ENCODE data around the gene NEUROD6.

Gene NEUROD6
- 0 to 0.66 (median 0) reads per million in 17 experiments for total RNA-seq

- no peak for DNase-seq
Measured at GRCh38 chr7:31340603-31341002, at the start of gene NEUROD6. Gene NEUROD6 (minus strand): TSS chr7:31340726. CDS start chr7:31339268, 1,458 bp downstream.

DNA sequence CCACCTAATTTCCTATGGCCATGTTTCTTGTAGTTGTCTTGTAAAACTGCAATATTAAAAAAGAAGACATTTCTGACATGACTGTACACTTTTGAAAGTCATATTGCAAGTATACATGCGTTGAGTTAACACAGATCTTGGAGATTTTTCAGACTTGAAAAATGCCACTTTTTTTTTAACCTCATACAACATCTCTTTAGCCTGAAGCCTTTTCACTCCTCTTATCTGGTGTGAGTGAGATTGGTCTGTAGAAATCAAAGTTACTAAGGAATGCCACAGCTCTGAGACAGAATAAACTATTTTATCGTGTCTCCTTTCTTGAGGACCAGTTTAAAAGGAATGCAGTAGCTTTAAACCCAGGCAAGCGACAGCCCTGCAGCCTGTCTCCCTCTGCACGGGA is 43.9 kb upstream of the NEUROD6 start:
- no peak for DNase-seq

DNA sequence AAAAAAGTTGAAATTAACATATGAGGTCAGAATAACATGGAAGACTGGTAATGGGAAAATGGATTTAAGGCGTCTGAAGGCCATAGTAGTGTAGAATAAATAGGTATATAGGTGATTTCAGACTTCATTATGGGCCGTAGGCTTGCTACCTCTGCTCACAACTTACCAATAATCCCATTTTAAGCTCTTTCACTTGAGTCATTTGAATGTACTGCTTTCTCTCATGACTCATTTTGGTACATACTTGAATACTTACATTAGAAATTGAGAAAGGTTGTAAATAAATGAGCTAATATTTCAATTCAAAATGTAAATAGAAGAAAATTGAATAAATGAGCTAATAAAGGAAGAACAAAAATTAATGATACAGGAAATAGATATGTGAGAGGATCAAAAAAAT is 42.2 kb upstream of the NEUROD6 start:
- DNase-seq = no peak

DNA sequence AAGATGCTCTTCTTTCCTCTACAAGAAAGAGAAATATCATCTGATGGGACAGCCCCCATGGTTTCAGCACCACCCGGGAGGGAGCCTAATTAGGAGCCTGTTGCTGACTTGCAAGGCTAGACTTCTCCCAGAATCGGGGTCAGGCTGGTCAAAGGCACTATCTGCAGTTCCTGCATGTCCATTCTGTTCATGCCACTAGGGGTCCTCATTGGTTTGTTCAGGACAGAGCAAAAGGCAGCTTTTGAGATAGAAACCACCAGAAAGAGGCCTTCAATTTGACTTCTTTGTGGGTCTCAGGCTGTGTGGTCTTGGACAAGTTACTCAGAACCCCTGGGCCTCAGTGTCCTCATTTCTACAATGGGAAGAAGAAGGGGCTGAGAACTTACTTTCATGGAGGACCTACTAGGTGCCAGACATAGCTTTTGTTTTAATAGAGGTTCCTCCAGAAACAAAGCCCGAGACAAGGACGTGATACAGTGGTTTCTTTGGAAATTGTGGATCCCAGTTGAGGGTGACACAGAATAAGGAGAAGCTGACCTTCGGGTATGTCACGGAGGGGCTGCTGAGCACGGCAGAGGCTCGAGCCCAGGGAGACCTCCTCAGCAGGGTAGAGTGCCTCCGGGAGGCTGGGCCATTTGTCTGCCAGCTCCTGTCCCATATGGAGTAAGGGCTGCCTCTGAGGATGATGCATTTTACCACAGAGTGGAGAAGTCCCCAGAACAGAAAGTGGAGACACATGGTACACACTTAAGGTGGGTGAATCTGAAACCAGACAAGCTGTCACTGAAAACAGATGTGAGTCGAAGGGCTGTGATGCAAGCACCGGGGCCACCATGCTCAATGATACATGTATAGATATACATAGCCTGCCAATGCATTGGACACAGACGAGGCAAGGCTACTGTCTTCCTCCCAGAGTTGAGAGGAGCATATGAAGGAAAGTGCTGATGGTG is 33.1 kb upstream of the NEUROD6 start:
- DNase-seq = peak; percentile 64 to 75 (median 70)

DNA sequence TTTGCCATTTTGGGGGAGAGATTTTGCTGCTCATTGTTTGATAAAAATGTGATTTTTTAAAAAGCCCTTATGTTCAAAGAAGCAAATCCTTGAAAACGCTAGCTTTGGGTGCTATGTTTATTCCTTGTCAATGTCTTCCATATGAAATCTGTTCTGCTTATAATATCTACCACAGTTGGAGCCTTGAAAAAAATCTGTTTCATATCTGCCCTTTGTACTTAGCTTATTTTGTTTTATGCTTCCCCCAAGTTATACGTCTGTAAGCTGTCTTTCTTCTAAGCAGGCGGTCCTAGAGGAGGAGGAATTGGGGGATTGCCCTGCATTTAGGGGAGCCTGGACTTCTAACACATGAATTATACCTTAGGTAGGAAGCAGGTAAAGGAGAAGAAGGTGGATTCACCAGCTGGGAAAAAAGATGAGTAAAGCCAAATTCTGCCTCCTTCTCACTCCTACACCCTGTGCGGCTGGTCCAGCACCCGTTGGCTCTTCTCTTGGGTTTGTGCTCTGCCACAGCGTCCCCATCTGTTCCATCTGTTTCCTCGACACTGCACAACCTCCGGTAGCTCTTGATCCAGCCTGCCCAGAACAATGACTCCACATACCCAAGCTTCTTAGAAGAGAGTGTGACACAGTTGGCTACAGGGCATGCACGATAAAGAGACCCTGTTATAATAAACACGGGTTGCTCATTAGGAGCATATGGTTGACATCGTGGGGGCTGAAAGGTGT is 31.9 kb upstream of the NEUROD6 start:
- no peak for DNase-seq

- DNase-seq = no peak
Measured at GRCh38 chr7:31371621-31372020, 31.1 kb upstream of the NEUROD6 start.

GRCh38 chr7:31370609-31371008 is 30.1 kb upstream of the NEUROD6 start:
- no peak for DNase-seq

GRCh38 chr7:31368620-31369019 is 28.1 kb upstream of the NEUROD6 start:
- no peak for DNase-seq

DNA sequence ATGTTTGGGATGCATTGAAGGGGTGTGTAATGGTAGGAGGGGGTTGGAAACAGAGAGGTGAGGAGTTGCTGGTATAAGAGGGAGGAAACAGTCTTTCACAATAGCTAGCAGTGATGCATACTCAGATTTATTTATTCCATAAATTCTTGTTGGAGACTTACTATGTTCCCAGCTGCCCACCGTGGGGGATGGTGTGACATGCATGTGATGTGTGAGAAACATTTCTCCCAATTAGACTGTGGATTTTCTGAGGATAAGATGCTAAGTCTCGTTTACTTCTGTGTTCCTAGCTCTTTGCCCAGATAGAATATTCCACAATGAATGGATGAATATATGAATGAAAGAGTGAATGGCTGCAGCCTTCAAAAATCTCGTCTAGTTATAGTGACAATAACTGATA is 23.0 kb upstream of the NEUROD6 start:
- DNase-seq = no peak

DNA sequence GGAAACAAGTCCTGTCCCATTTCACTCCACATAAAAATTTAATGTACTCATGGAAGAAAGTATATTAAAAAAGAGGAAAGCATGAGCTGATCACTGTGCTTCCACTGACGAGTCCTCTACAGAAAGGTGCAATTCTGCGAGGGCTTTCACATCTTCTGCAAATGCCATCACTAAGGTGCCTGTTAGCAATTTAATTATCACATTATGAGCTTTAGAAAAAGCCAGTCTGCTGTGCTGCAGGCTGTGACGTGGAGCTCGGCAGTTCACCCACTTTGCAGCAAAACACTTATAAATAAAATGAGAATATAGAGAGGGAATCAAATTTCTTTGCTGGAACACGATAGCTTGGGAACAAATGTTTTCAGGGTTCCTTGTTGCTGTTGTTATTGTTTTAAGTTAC is 22.5 kb upstream of the NEUROD6 start:
- no peak for DNase-seq

DNA sequence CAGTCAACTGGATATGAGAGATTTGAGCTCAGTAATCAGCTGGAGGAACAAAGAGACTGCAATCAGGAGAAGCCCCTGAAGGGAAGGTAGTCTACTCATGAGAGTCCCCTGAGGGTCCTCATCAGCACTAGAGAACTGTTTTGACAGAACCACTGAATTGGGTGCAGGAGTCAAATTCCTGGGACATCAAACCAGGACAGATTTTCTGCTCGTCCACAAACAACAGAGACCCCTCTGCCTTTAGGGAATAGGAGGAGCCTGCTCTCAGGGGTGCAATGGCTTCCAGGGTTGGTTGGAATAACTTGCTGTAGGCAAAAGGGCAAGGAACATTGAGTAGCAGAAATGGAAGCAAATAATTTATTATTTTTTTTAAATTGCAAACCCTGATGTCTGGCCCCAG is 21.9 kb upstream of the NEUROD6 start:
- no peak for DNase-seq

- no peak for DNase-seq
Measured at GRCh38 chr7:31358467-31358866, 17.9 kb upstream of the NEUROD6 start.

- no peak for DNase-seq
Measured at GRCh38 chr7:31345421-31345820, 4.9 kb upstream of the NEUROD6 start.

- DNase-seq = no peak
Measured at GRCh38 chr7:31343516-31344305, 3.2 kb upstream of the NEUROD6 start.

DNA sequence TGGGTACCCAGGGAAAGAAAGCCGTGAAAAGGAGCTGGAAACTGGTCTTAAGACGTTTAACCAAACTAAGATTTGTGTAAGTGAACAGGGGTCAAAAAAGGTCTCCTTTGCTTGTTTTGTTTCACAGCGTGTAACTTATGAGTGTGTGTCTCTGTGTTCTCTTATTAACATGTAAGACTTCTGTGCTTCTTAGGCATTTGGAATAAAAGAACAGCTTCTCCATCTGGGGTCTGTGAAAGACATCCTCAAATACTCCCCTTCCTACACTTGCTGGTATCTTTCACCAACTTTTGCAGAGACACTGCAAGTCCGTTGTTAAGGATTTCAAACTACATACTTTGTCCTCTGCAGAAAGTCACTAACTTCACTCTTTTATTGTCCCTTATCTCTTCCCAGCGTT is 615 bp upstream of the NEUROD6 start:
- no peak for DNase-seq

- DNase-seq = no peak
Measured at GRCh38 chr7:31340051-31340450, 475 bp downstream of the NEUROD6 start.

DNA sequence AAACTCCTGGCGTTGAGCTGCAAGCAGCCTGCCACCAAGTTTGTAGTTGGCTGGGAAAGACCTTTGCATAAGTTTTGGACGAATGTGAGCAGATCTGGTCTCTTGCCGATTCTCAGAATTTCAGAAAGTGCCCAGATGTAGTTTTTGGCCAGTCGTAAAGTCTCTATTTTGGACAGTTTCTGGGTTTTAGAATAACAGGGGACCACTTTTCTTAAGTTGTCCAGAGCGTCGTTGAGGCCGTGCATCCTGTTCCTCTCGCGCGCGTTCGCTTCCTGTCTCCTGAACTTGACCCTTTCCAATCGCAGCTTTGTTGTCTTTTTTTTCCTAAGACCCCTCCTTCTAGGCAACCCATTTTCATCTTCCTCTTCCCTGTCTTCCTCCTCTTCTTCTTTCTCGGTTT is 1.8 kb downstream of the NEUROD6 start:
- no peak for DNase-seq

DNA sequence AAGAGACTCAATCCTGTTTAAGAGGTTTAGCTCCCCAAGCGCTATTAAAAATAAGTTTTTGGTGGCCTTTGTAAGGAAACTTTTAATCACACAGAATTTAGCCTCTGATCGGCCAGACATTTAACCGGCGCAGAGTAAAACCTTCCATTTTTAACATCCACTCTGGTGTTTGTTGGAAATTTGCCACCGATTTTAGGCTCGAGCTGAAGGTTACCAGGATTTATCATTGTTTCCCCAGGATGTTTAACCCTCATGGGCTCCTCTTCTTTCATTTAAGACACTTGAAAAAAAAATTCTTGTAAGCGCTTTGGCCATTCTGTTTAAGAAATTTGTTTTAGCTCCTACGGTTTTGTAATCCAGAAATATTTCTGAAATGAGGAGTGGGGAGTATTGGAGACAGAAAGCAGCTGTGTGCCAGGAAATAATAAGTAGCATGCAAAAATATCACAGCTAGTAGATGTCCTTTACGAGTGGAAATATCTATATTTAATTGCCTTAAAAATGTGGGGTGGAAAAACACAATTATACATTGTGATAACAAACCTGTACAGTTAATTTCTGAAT is 3.4 kb downstream of the NEUROD6 start:
- DNase-seq = no peak

GRCh38 chr7:31336202-31337001 is 4.1 kb downstream of the NEUROD6 start:
- DNase-seq = no peak

- no peak for DNase-seq
Measured at GRCh38 chr7:31335884-31336201, 4.7 kb downstream of the NEUROD6 start.

DNA sequence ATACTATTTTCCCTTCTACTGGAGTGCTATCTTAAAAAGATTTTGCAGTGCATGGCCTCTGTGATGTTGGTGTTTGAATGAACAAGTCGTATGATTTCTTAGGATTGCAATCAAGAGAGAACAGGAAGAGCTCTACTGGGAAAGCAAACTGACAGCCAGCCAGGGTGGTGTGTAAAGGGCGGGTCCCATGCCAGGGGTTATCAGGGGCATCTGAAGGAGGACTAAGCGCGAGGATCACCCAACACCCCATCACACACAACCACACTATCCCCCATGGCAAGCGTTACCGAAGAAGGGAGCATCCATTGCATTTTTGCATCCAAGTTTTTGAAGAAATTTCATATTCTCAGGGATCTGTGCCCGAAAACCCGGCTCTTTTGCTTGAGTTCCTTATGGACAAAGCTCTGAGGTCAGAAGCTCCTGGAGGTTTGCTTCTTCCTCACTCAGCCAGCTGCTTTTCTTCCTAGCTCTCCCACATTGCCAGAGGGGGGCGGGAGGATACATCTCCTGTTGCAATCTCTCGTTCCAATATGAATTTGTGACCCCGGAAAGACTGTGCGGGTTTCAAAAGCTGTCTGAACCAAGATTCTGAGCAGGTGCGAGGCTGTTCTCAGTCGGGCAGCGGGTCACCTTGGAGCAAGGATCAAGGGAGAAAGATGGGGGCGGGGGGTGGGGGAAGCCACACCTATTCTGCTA is 5.2 kb downstream of the NEUROD6 start:
- DNase-seq = no peak
